Smooth muscle cell (in vitro differentiated cells): Measurements from ENCODE around the gene ASPRV1. TPM values are rescaled to one million over a fixed set of nuclear protein-coding genes. Genes with fewer than 3 reads are reported as not detected.

Experiments used
- DNase-seq: peaks from one replicate; lab custom pipeline; 2025; ENCODE audit not compliant: unreplicated experiment; lab: John Stamatoyannopoulos, UW
- H2AFZ ChIP-seq: fragments of 200-600 bp; sonication (generic); 2 replicates; pipeline ENCODE4 v1.6.0; 2016; ENCODE audit warnings: antibody characterized with exemption, low read depth, mild to moderate bottlenecking
- H3F3A ChIP-seq: fragments of 200-600 bp; sonication (generic); 2 replicates; pipeline ENCODE4 v1.6.0; 2017; ENCODE audit warnings: antibody characterized with exemption, low read depth
- H3K27ac ChIP-seq: fragments of 200-600 bp; sonication (generic); 2 replicates; pipeline ENCODE4 v1.5.1; 2016; ENCODE audit warnings: low read depth, mild to moderate bottlenecking
- H3K27me3 ChIP-seq: fragments of 200-600 bp; sonication (generic); 2 replicates; pipeline ENCODE4 v1.6.1; 2016; ENCODE audit warnings: low read depth, mild to moderate bottlenecking
- H3K36me3 ChIP-seq: fragments of 200-600 bp; sonication (generic); 2 replicates; pipeline ENCODE4 v1.5.1; 2016; ENCODE audit warnings: low read depth
- H3K4me1 ChIP-seq: fragments of 200-600 bp; sonication (generic); 2 replicates; pipeline ENCODE4 v1.5.1; 2016; ENCODE audit warnings: low read depth
- H3K4me2 ChIP-seq: fragments of 200-600 bp; sonication (generic); 2 replicates; pipeline ENCODE4 v1.6.0; 2016; ENCODE audit warnings: mild to moderate bottlenecking
- H3K4me3 ChIP-seq: fragments of 200-600 bp; sonication (generic); 2 replicates; pipeline ENCODE4 v1.5.1; 2016; ENCODE audit warnings: mild to moderate bottlenecking
- H3K79me2 ChIP-seq: fragments of 200-600 bp; sonication (generic); 2 replicates; pipeline ENCODE4 v1.6.0; 2016; ENCODE audit warnings: low read depth, mild to moderate bottlenecking
- H3K9ac ChIP-seq: fragments of 200-600 bp; sonication (generic); 2 replicates; pipeline ENCODE4 v1.6.0; 2016; ENCODE audit warnings: low read depth
- H3K9me3 ChIP-seq: fragments of 200-600 bp; sonication (generic); replicated peaks from 2 replicates; pipeline ENCODE4 v1.5.1; 2016; ENCODE audit warnings: low read depth
- H4K20me1 ChIP-seq: fragments of 200-600 bp; sonication (generic); 2 replicates; pipeline ENCODE4 v1.6.0; 2016; ENCODE audit warnings: low read depth
- WGBS: methylation state at CpG from one replicate; pipeline ENCODE4 v1.1.7; 2016; ENCODE audit warnings: low lambda C conversion rate; 5-methylcytosine and 5-hydroxymethylcytosine counted together
- polyA plus RNA-seq: library from polyadenylated mRNA; unstranded; fragments of >200 nt; fragmentation: Nextera tagmentation; extraction: Ambion mirVana; gene quantifications from 2 replicates; pipeline ENCODE4 v1.2.1, GENCODE V29; 2016
- total RNA-seq: library from RNA; depleted of rRNA; stranded (reverse); fragments of >200 nt; gene quantifications from 2 replicates; pipeline ENCODE4 v1.2.3, GENCODE V29; 2014
- TF ChIP-seq, protein P1 (sequence below): fragments of 200-600 bp; sonication (generic); IDR thresholded peaks from 2 replicates; pipeline ENCODE4 v1.5.1; 2017; ENCODE audit warnings: borderline replicate concordance, mild to moderate bottlenecking, antibody characterized with exemption; ENCODE audit not compliant: insufficient read depth, poor library complexity, severe bottlenecking

The ASPRV1 gene
- total RNA-seq: 4.3 and 4.4 TPM in 2 replicates
- 0.80 and 1.6 TPM in 2 replicates for polyA plus RNA-seq

DNA sequence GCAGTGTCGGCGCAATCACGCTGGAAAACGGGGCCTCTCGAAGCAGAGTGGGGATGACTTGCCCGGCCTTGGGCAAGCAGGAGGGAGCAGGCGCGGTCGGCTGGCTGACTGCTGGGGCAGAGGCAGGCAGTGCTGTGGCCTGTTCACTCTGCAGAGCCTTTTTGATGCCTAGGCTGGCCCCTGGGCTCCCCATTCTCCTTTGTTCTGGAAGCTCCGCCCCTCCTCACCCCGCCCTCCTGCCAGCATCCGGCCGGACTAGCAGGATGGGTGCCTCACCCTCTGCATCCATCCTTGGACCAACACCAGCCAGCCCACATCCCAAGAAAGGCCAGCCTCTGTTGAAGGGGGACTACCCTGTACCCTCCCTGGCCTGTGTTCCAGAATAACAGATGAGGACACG lies at the start of gene ASPRV1:
Gene ASPRV1 (minus strand): TSS at position 136 of the 400 bp plus-strand sequence. CDS start 195 bp downstream, outside the sequence.
- no peak for DNase-seq
- H4K20me1 ChIP-seq: no peaks in the 10 kb centered on the region
- H2AFZ ChIP-seq: no peak within 1 kb of the TSS
- H3K36me3 ChIP-seq: no peaks in the 10 kb centered on the region
- TF ChIP-seq, protein P1, sequence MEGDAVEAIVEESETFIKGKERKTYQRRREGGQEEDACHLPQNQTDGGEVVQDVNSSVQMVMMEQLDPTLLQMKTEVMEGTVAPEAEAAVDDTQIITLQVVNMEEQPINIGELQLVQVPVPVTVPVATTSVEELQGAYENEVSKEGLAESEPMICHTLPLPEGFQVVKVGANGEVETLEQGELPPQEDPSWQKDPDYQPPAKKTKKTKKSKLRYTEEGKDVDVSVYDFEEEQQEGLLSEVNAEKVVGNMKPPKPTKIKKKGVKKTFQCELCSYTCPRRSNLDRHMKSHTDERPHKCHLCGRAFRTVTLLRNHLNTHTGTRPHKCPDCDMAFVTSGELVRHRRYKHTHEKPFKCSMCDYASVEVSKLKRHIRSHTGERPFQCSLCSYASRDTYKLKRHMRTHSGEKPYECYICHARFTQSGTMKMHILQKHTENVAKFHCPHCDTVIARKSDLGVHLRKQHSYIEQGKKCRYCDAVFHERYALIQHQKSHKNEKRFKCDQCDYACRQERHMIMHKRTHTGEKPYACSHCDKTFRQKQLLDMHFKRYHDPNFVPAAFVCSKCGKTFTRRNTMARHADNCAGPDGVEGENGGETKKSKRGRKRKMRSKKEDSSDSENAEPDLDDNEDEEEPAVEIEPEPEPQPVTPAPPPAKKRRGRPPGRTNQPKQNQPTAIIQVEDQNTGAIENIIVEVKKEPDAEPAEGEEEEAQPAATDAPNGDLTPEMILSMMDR: no peak
- no peaks in the 10 kb centered on the region for H3K9me3 ChIP-seq
- 89% methylated on average over 14 of the region's 14 CpGs for WGBS
- H3K4me1 ChIP-seq: no peaks in the 10 kb centered on the region
- H3K4me3 ChIP-seq: no peak within 1 kb of the TSS
- H3F3A ChIP-seq: no peaks in the 10 kb centered on the region
- H3K9ac ChIP-seq: no peak within 1 kb of the TSS
- H3K79me2 ChIP-seq: no peaks in the 10 kb centered on the region
- peaks cover 3% of the 10 kb centered on the region for H3K27me3 ChIP-seq
- no peak within 1 kb of the TSS for H3K4me2 ChIP-seq
- no peak within 1 kb of the TSS for H3K27ac ChIP-seq

DNA sequence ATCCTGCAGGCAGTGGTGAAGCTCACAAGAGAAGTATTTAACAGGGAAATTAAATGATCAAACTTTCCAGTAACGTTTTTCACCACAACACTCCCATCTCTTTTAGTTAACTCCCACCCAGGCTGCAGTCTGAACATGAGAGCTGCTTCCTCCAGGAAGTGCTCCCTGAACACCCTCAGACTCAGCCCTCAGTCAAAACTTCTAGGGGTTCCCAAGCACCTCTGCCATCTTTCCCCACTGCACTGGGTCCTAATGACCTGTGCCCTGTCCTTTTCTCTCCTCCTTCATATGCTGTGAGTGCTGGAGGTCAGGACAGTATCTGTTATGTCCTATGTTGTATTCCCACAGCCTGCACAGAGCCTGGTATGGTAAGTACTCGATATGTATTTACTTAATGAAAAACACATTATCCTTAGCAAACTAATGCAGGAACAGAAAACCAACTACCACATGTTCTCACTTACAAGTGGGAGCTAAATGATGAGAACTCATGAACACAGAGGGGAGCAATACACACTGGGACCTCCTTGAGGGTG lies 49.2 kb upstream of the ASPRV1 start:
- no peak overlapping the region for H2AFZ ChIP-seq
- H3K27ac ChIP-seq: no peak overlapping the region
- WGBS: 77% methylated on average over 2 of the region's 2 CpGs
- H3K27me3 ChIP-seq: no peaks in the 10 kb centered on the region
- no peaks in the 10 kb centered on the region for H3K4me1 ChIP-seq
- H3K4me3 ChIP-seq: no peak overlapping the region
- no peaks in the 10 kb centered on the region for H4K20me1 ChIP-seq
- H3F3A ChIP-seq: no peaks in the 10 kb centered on the region
- H3K9me3 ChIP-seq: no peaks in the 10 kb centered on the region
- TF ChIP-seq, protein P1: no peak
- no peak for DNase-seq
- no peak overlapping the region for H3K9ac ChIP-seq
- no peak overlapping the region for H3K4me2 ChIP-seq
- no peaks in the 10 kb centered on the region for H3K79me2 ChIP-seq
- H3K36me3 ChIP-seq: no peaks in the 10 kb centered on the region

DNA sequence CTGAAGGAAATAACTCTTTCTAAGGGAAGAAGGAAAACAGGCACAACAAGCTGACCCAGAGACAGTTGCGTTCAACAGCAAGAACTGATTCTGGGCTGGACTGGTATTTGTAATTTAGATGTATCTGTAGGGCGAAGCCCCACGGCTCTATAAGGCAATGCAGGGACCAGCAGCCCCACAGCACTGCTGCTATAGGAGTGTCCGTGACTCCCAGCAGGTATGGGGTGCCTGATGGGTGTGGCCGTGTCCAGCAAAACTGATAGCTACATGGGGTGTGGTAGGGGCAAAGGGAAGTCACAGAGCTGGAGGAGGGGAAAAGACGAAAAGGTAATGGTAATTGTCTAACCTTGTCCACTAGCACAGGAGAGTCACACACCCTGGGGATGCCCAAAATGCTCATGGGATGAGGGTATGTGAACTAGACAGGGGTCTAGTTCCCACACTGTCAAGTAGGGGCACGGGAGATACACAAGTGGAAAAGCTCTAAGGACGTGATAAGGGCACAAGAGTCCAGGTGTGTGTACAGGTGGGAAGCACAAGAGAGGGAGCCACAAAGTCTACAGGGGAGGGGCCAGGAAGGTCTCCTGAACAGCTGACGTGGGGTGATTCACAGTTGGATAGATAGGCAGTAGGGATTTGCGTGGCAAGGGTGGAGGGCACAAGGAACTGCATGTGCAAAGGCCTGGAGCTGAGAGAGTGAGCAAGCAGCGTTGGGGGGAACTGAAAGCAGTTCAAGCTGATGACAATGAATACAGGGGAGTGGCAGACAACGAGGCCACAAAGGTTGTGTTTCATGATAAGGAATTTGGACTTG lies 48.5 kb upstream of the ASPRV1 start:
- no peak overlapping the region for H3K27ac ChIP-seq
- no peaks in the 10 kb centered on the region for H4K20me1 ChIP-seq
- no peaks in the 10 kb centered on the region for H3K9me3 ChIP-seq
- no peak overlapping the region for H3K9ac ChIP-seq
- H3K4me3 ChIP-seq: no peak overlapping the region
- H3K4me2 ChIP-seq: no peak overlapping the region
- no peak overlapping the region for H2AFZ ChIP-seq
- no peaks in the 10 kb centered on the region for H3K4me1 ChIP-seq
- H3K36me3 ChIP-seq: no peaks in the 10 kb centered on the region
- whole genome bisulfite sequencing: 86% methylated on average over 12 of the region's 12 CpGs
- no peak for DNase-seq
- H3K79me2 ChIP-seq: no peaks in the 10 kb centered on the region
- TF ChIP-seq, protein P1: no peak
- H3F3A ChIP-seq: no peaks in the 10 kb centered on the region
- no peaks in the 10 kb centered on the region for H3K27me3 ChIP-seq
